DMS 273 (cell line): ENCODE measurements around the gene AGL.
"Not testable (repeated sequence)": the region's sequence is repeated elsewhere in the genome, so short reads cannot be mapped to it uniquely, and the experiment has no call there.

Source experiments
- DNase-seq: peaks from one replicate; lab custom pipeline; 2025; ENCODE audit not compliant: unreplicated experiment; lab: John Stamatoyannopoulos, UW

Gene AGL

GRCh38 chr1:99849744-99850458 is at the start of gene AGL:
AGL (plus strand) TSS chr1:99850361; CDS start chr1:99851043, 682 bp downstream.
- DNase-seq: peak; percentile 94

- no peak for DNase-seq
Observed at GRCh38 chr1:99801584-99801983, 48.6 kb upstream of the AGL start.

- no peak for DNase-seq
Observed at GRCh38 chr1:99806882-99807281, 43.3 kb upstream of the AGL start.

- DNase-seq: peak; percentile 94
Observed at GRCh38 chr1:99808391-99809115, 41.6 kb upstream of the AGL start.

- no peak for DNase-seq
Observed at GRCh38 chr1:99811075-99811474, 39.1 kb upstream of the AGL start.

- no peak for DNase-seq
Observed at GRCh38 chr1:99811747-99812146, 38.4 kb upstream of the AGL start.

GRCh38 chr1:99814373-99814900 is 35.7 kb upstream of the AGL start:
- DNase-seq: no peak

GRCh38 chr1:99816656-99817055 is 33.5 kb upstream of the AGL start:
- no peak for DNase-seq

GRCh38 chr1:99818063-99818699 is 32.0 kb upstream of the AGL start:
- no peak for DNase-seq

GRCh38 chr1:99820546-99820945 is 29.6 kb upstream of the AGL start:
- no peak for DNase-seq

- DNase-seq: no peak
Observed at GRCh38 chr1:99825098-99825497, 25.1 kb upstream of the AGL start.

GRCh38 chr1:99825702-99826101 is 24.5 kb upstream of the AGL start:
- no peak for DNase-seq

- DNase-seq: no peak
Observed at GRCh38 chr1:99827970-99828369, 22.2 kb upstream of the AGL start.

- no peak for DNase-seq
Observed at GRCh38 chr1:99829269-99829668, 20.9 kb upstream of the AGL start.

- DNase-seq: not testable (repeated sequence)
Observed at GRCh38 chr1:99833911-99834310, 16.2 kb upstream of the AGL start.

GRCh38 chr1:99836171-99837103 is 13.7 kb upstream of the AGL start:
- DNase-seq: not testable (repeated sequence)

- DNase-seq: not testable (repeated sequence)
Observed at GRCh38 chr1:99840353-99840752, 9.8 kb upstream of the AGL start.

- no peak for DNase-seq
Observed at GRCh38 chr1:99843760-99844159, 6.4 kb upstream of the AGL start.

GRCh38 chr1:99845201-99845600 is 5.0 kb upstream of the AGL start:
- not testable (repeated sequence) for DNase-seq

GRCh38 chr1:99849413-99849743 is 783 bp upstream of the AGL start:
- DNase-seq: no peak
